GM18868 (cell line): ENCODE data around the gene C3orf22.

Source experiments
- ATAC-seq: cut with Tn5 transposase; IDR thresholded peaks from one replicate; pipeline ENCODE4 v1.9.1; 2021; ENCODE audit warnings: mild to moderate bottlenecking, moderate library complexity; ENCODE audit not compliant: unreplicated experiment

Gene C3orf22

GRCh38 chr3:126557415-126557745 lies 1.4 kb downstream of the C3orf22 start:
- no peak for ATAC-seq

DNA sequence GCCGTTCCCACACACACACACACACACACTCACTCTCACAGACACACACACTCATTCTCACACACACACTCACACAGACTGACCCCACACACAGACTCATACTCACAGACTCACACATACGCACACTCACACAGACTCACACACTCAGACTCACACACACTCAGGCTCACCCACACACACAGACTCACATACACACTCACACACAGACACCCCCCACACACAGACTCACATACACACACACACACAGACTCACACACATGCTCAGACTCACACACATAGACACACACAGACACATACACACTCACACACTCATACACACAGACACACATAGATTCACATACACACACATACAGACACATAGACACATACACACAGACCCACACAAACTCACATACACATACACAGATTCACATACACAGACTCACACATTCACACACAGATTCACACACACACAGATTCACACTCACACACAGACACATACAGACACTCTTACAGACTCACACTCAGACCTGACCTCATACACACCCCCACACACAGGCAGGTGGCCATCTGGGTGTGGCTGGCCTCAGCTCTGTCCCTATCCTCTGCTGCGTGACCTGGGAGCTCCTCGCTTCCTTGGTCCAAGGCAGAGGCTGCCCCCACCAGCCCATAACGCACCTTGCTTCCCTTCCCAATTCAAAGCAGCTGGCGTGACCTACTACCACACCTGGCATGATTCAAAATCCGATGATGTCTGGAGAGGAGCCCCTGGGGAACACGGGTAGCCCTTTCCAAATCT lies 1.9 kb downstream of the C3orf22 start:
- ATAC-seq = no peak

- no peak for ATAC-seq
Measured at GRCh38 chr3:126555795-126556636, 2.7 kb downstream of the C3orf22 start.

- ATAC-seq = no peak
Measured at GRCh38 chr3:126554560-126555525, 3.9 kb downstream of the C3orf22 start.

DNA sequence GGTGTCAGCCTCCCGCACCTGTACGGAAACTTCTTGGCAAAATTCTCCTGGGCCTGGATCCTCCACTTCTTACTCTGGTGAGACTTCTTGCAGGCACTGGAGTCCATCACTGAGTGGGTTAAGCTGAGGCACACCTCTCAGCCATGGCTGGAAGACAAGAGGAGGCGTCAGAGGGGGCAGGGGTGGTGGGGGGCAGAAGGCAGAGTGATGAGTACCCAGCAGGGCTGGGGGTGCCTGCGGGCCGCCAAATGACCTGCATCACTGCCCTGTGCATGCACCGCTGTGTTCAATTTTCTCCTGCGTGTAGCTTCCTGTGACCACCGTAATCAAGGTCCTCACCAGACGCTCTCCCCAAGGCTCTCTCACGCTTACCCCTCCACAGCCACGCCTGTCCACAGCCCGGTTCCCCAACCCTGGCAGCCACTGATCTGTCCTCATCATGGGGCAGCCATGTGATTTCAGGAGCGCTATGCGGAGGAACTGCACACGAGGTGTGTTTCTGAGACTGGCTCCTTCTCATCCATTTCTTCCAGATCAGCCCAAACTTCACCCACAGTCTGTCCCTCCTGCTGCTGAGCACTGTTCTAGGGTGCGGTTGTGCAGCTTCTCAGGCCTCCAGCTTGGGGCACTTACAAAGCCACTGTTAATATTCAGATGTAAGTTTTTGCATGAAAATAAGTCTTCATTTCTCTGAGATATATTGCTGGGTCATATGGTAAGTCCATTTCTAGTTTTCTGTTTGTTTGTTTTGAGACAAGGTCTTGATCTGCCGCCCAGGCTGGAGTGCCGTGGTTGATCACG lies 5.2 kb downstream of the C3orf22 start:
- ATAC-seq = no peak

DNA sequence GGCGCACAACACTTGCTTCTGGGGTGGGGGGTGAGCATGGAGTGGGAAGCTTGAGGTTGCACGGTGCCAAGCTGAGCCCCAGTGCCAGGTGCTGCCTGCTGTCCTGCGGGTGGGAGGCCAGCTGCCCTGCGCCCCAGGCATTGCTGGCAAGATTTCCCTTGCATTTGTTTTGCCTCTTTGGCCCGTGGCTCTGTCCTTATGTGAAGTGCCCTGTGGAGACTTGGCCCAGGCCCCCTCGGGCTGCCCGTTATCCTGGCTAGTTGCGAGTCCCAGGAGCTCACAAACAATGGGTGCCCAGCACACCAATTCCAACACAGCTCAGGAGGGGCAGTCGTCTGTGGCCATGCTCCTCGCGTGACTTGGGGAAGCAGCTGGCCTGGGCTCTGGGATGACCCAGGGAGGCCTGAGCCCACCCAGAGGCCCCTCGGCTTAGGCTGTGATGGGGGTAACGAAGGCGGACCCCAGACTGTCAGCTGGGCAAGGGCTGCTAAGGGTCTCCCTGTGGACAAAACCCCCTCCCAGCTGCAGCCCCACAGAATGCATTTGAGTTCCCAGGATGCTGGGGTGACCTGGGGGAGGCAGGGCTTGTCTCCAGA lies 5.9 kb downstream of the C3orf22 start:
- no peak for ATAC-seq

DNA sequence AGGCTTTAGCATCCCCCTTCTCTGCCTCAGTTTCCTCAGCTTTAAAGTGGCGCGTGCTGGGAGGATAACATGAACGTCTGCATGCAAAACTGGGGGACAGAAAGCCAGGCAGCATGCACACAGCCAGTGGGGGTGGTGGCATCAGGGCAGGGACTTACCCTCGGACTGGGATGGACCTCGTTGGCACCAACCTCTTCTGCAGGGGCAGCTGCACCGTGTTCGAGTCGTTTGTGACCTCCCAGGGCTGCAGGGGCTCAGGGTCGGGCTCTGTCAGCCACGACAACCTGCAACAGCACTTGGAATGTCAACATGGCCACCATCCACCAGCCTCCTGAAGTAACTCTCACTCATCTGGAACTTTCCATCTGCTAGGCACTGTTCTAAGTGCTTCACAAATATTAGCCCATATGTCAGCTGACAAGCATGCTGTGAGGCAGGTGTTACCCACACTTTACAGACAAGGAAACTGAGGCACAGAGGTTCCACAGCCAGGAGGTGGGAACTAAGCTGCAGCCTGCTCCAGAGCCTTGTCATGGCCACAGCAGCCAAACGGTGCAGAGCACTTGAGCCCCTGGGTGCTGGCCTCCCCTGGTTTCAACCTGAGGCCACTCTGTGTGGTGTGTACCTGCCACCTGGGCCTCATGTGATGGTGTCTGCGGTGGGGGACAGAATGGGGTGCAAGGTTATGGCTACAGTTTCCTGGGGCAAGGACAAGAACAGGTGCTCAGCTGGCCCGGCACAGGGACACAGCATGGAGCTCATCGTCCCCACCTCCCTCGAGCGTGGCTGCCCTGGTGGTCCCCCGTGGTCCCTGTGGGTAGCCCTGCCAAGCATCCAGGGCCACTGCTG lies 6.7 kb downstream of the C3orf22 start:
- no peak for ATAC-seq

GRCh38 chr3:126551121-126551838 lies 7.5 kb downstream of the C3orf22 start:
- no peak for ATAC-seq

DNA sequence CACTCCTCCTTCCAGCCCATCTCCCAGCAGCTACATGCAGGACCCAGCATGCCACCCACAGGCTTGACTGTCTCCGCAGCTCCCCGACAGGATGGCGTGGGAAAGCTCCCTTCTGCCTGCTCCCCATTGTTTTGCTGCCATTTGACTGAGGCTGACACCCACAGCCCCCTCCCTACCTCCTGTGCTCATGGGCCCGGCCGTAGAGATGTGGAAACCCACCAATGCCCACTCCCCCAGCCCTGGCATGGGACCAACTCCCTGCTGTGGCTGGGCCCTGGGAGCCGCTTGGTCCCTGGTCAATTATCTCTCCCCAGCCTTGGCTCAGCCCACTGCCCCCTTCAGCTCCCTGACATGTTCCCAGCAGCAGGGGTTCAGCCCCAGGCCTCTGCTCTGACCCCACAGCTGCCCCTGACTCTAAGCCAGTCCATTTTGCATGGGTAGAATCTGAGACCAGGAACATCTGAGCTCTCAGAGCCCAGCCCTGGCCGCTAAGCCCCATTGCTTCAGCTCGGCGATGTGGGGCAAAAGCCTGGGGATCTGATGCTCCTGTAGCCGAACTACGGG lies 8.2 kb downstream of the C3orf22 start:
- no peak for ATAC-seq

DNA sequence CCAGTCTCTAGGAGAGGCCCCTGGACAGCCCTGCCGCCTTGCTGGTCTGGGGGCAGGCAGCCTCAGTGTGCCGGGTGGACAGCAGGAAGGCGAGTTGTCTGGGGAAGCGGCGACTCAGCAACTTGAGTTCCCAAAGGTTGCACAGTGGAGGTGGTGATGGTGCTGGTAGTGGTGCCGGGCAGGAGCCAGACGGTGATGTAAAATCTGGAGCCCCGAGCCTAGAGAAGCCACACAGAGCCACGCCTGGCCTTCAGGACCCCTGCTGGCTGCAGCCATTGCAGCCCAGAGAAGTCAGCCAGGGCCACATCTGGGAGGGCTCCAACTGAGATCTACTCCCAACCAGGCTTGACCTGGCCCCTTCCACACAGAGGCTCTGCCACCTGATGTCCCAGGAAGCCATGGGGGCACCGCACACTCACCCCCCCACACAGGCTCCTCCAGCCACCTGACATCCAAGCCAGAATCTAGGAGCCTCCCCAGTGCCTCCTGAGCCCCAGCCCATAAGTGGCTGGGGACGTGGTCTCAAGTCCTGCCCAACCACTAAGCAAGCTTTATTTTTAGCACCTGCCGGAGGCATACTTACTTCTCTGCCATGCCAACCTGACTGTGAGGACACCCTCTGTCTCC lies 8.8 kb downstream of the C3orf22 start:
- ATAC-seq = no peak

DNA sequence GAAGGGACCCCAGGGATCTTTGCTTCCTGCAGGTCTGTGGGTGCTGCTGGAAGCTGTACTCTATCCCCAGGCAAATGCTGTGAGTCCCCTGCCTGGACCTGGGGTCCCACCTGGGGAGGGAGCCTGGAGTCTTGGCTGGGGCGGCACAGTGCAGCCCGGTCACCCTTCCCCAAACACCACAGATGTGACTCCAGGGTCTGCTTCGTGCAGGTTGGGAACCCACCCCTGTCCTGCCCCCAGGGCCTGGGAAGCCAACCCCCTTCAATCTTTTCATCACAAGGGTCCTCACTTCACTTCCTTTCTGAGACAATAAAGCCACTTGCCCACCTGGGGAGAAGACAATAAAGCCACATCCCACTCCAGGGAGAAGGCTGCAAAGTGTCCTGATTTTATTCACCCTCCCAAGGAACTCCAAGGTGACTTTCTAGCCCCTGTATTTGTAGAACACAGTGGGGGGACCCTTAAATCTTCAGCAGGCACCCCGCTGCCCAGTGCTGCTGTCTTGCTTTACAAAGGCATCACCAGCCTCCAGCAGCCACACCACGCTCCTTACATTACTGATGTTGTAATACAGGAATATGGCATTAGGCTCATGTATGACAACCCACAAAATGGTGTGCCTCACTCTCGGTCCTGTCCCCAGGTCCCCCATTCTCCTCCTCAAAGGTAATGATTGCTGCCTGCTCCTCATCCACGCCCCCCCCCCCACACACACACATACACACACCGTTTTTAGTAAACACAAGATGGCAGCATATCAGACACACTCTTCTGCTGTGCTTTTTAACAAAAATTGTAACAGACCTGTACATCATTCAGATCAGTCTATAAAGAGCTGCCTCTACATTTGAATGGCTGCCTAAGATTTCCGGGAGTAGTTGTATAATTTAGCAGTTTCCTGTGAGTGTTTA lies 9.9 kb downstream of the C3orf22 start:
- no peak for ATAC-seq

- no peak for ATAC-seq
Measured at GRCh38 chr3:126547721-126548120, 11.0 kb downstream of the C3orf22 start.

- ATAC-seq = no peak
Measured at GRCh38 chr3:126546549-126547239, 12.0 kb downstream of the C3orf22 start.

GRCh38 chr3:126546013-126546412 lies 12.7 kb downstream of the C3orf22 start:
- ATAC-seq = no peak

DNA sequence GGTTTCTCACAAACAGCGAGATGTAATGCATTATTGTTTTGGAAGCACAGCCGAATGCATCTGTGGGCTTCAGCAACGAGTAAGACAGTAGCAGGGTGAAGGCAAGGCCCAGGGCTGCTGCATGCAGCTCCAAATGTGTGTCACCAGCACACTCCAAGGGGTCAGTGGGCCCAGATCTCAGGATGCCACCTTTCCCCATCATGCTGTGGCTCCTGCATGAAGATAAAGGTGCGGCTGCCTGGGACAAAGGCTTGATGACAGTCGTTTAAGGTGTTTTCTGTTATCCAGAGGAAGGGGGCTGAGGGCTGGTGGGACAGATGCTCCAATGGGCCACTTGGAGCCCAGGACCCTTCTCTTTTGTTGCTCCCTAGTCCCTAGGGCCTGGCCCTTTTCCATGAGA lies 13.2 kb downstream of the C3orf22 start:
- no peak for ATAC-seq
